Adrenal gland (tissue), 12 donors: ENCODE measurements around the gene LCN10. TPM values are rescaled to one million over a fixed set of nuclear protein-coding genes. Genes with fewer than 3 reads are reported as not detected.

Experiments
- DNase-seq, 7 donors: peaks; one replicate each; pipeline ENCODE4 v3.0.0-alpha.2; 2019 to 2020
- H3K27ac ChIP-seq, 5 donors: fragments of 200-600 bp; sonication (generic) in 4 of 5; 1 replicate in 3 of 5; 2 replicates in 2 of 5; pipeline versions ENCODE4 v1.5.1 to v1.8.0; 2016 to 2020; ENCODE audit warnings: mild to moderate bottlenecking in 1 of 5
- H3K27me3 ChIP-seq: fragments of 200-600 bp; 2 replicates; pipeline ENCODE4 v1.8.0; 2021
- H3K36me3 ChIP-seq, 2 donors: fragments of 200-600 bp; replicated peaks in 1 of 2; 1 replicate in 1 of 2; 2 replicates in 1 of 2; pipeline versions ENCODE4 v1.5.1 to v1.8.0; 2018 to 2022
- H3K4me1 ChIP-seq, 2 donors: fragments of 200-600 bp; replicated peaks in 1 of 2; 1 replicate in 1 of 2; 2 replicates in 1 of 2; pipeline versions ENCODE4 v1.5.1 to v1.8.0; 2018 to 2021
- H3K4me3 ChIP-seq, 4 donors: fragments of 200-600 bp; sonication (generic) in 3 of 4; one replicate each; pipeline ENCODE4 v1.5.1; 2016 to 2018
- H3K9me3 ChIP-seq, 3 donors: fragments of 200-600 bp; sonication (generic) in 1 of 3; replicated peaks in 1 of 3; 1 replicate in 2 of 3; 2 replicates in 1 of 3; pipeline versions ENCODE4 v1.5.1 to v1.8.0; 2016 to 2021
- POLR2A ChIP-seq, 2 donors: fragments of 450-650 bp; IDR thresholded peaks; one replicate each; pipeline ENCODE4 v1.6.1; 2017; ENCODE audit warnings: antibody characterized with exemption in 2 of 2, mild to moderate bottlenecking in 2 of 2, moderate library complexity in 1 of 2
- WGBS, 4 donors: extraction: QIAGEN DNeasy Blood & Tissue Kit in 2 of 4; methylation state at CpG; one replicate each; pipeline versions ENCODE4 v1.1.5 to v1.1.7; 2013 to 2017; 5-methylcytosine and 5-hydroxymethylcytosine counted together
- intact Hi-C, 2 donors: fragments of 100-400 bp; cut with DNase I; formaldehyde crosslinking; loops; one replicate each; pipeline versions ENCODE4 v1.14.1 to v1.15.0; 2022 to 2023
- polyA plus RNA-seq, 3 donors: library from polyadenylated mRNA; stranded (reverse); fragments of 200-250 nt in 2 of 3; fragments of 350-450 nt in 1 of 3; fragmentation: Illumina TruSeq in 1 of 3; extraction: RNeasy Lipid Tissue Mini Kit (QIAGEN cat#74804) in 1 of 3; gene quantifications; one replicate each; pipeline ENCODE4 v1.2.3, GENCODE V29; 2013 to 2014
- total RNA-seq, 9 donors: library from RNA; depleted of rRNA in 4 of 9; stranded (reverse); fragments of >200 nt in 4 of 9; fragments of 120-200 nt in 1 of 9; fragmentation: NEBNext Ultra II Directional in 1 of 9; extraction: Animal tissue kit (Norgen Biotek cat#: 25700) in 1 of 9; gene quantifications; one replicate each; pipeline versions ENCODE4 v1.1.0 to v1.2.4, GENCODE V29; 2013 to 2023
- TF ChIP-seq, protein P1 (sequence below), 6 experiments: fragments of 450-650 bp in 4 of 6; fragments of 200-600 bp in 2 of 6; sonication (generic) in 1 of 6; IDR thresholded peaks; 1 replicate in 5 of 6; 2 replicates in 1 of 6; pipeline versions ENCODE4 v1.5.1 to v1.8.0; 2016 to 2021; ENCODE audit warnings: antibody characterized with exemption in 6 of 6, mild to moderate bottlenecking in 2 of 6, moderate library complexity in 1 of 6
- donor health status: healthy with polysubstance abuse.
- donor health status: Bipolar disorder and iron deficiency.
- donor health status: DM: yes; HTN: yes; CAD: no.
- donor health status: DM: no; HTN: no; CAD: no.
- donor health status: DM: no; HTN: no; CAD: no.
- donor health status: DM: yes; HTN: yes; CAD: no.

LCN10 gene
- total and polyA plus RNA-seq, 12 donors: 0.11 to 9.5 (median 0.84) TPM; not detected in 6

- DNase-seq: no peak
- Histone ChIP-seq H3K36me3 (peaks cover 0 to 41% of the 10 kb centered on the region in 2 donors), H3K4me3 (no peak overlapping the region), H3K27ac (no peak overlapping the region), H3K4me1 (peaks cover 21 to 29% of the 10 kb centered on the region in 2 donors), H3K27me3 (no peaks in the 10 kb centered on the region), H3K9me3 (no peaks in the 10 kb centered on the region)
- WGBS, 4 donors: 58 to 98% (median 84%) methylated on average over 5 to 10 of the region's 10 CpGs
- intact Hi-C loops: no loop called here
- TF ChIP-seq, protein P1, sequence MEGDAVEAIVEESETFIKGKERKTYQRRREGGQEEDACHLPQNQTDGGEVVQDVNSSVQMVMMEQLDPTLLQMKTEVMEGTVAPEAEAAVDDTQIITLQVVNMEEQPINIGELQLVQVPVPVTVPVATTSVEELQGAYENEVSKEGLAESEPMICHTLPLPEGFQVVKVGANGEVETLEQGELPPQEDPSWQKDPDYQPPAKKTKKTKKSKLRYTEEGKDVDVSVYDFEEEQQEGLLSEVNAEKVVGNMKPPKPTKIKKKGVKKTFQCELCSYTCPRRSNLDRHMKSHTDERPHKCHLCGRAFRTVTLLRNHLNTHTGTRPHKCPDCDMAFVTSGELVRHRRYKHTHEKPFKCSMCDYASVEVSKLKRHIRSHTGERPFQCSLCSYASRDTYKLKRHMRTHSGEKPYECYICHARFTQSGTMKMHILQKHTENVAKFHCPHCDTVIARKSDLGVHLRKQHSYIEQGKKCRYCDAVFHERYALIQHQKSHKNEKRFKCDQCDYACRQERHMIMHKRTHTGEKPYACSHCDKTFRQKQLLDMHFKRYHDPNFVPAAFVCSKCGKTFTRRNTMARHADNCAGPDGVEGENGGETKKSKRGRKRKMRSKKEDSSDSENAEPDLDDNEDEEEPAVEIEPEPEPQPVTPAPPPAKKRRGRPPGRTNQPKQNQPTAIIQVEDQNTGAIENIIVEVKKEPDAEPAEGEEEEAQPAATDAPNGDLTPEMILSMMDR (IDR thresholded peaks at IDR 0.05): no peak
- no peak for TF ChIP-seq POLR2A (IDR thresholded peaks at IDR 0.05)
Measured at GRCh38 chr9:136725612-136726011, 17.1 kb downstream of the LCN10 start.

DNA sequence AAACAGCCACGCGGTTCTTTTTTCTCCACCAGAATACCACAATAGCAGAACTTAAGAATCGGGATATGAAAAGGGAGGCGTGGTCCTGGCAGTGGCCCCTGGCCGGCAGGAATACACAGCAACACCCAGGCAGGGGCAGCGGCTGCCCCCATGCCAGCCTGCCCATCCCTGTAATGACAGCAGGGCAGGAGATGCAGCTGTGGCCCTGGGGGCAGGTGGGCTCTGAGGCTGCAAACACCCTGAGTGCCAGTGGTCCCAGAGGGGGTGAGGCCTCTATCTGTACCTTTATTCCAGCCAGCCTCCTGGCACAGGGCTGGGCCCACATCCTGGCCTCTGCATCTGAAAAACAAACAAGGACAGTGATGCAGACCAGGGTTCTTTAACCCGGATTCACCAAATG is 18.0 kb downstream of the LCN10 start:
- DNase-seq: no peak
- intact Hi-C loops: no loop called here
- H3K4me1 ChIP-seq: peaks cover 21 to 29% of the 10 kb centered on the region in 2 donors
- TF ChIP-seq, protein P1 (IDR thresholded peaks at IDR 0.05): no peak
- no peak for TF ChIP-seq POLR2A (IDR thresholded peaks at IDR 0.05)
- H3K4me3 ChIP-seq: no peak overlapping the region
- H3K27ac ChIP-seq: no peak overlapping the region
- 79 to 88% (median 82%) methylated on average over 7 of the region's 7 CpGs for WGBS, 4 donors
- H3K9me3 ChIP-seq: no peaks in the 10 kb centered on the region
- H3K36me3 ChIP-seq: peaks cover 0 to 41% of the 10 kb centered on the region in 2 donors
- H3K27me3 ChIP-seq: no peaks in the 10 kb centered on the region

- Histone ChIP-seq H3K36me3 (peaks cover 0 to 41% of the 10 kb centered on the region in 2 donors), H3K27ac (no peak overlapping the region), H3K4me1 (peaks cover 20 to 23% of the 10 kb centered on the region in 2 donors), H3K4me3 (no peak overlapping the region), H3K27me3 (no peaks in the 10 kb centered on the region), H3K9me3 (no peaks in the 10 kb centered on the region)
- no peak for TF ChIP-seq POLR2A (IDR thresholded peaks at IDR 0.05)
- TF ChIP-seq, protein P1 (IDR thresholded peaks at IDR 0.05): no peak
- WGBS, 4 donors: 92 to 95% (median 94%) methylated on average over 5 to 8 of the region's 8 CpGs
- no peak for DNase-seq
- intact Hi-C loops: no loop called here
Measured at GRCh38 chr9:136723989-136724388, 18.8 kb downstream of the LCN10 start.

GRCh38 chr9:136723362-136723976 is 19.3 kb downstream of the LCN10 start:
- peaks cover 15 to 18% of the 10 kb centered on the region in 2 donors for H3K4me1 ChIP-seq
- WGBS, 4 donors: 89 to 96% (median 93%) methylated on average over 6 to 32 of the region's 32 CpGs
- H3K36me3 ChIP-seq: peaks cover 0 to 41% of the 10 kb centered on the region in 2 donors
- H3K27ac ChIP-seq: no peak overlapping the region
- H3K4me3 ChIP-seq: no peak overlapping the region
- intact Hi-C loops: no loop called here
- H3K27me3 ChIP-seq: no peaks in the 10 kb centered on the region
- no peaks in the 10 kb centered on the region for H3K9me3 ChIP-seq
- no peak for DNase-seq
- TF ChIP-seq, protein P1 (IDR thresholded peaks at IDR 0.05): no peak
- TF ChIP-seq POLR2A (IDR thresholded peaks at IDR 0.05): no peak
